ENCODE data around the gene MROH7. TPM values are rescaled to one million over a fixed set of nuclear protein-coding genes. Genes with fewer than 3 reads are reported as not detected.

MROH7 gene
- total and polyA plus RNA-seq, 2 of the 13 experiments (the other 11 are each of a cell fraction or from before 2014, with no cell fraction given), result 0.09 TPM

DNA sequence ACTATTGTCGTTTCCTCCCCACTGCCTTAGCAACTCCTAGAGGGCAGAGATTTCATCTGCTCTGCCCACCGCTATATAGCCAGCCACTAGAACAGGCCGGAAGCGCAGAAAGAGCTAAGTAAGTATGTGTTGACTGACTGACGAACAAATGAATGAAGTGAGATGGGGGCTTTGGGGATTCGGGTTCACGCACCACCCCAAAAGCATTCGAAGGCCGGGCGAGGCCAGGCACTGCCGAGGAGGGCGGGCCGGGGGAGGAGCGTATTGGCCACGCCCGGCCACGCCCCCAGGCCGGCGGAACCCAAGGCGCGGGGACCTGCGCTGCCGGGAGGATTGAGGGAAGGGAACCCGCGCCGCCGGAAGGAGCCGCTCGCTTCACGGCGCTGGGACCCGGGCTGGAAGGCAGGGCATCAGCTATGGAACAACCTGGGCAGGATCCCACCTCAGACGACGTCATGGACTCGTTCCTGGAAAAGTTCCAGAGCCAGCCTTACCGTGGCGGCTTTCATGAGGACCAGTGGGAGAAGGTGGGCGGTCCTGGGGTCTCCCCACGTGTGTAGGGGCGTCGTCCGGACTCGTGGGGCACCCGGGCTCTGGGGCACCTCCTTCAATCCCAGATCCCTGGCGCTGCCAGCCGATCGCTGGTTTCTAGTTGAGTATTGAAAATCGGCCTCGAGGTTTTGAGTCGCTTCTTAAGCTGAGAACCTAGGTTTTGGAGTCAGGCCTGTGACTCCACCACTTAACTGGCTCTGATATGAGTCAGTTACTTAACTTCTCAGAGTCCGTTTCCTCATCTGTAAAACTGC is 74.1 kb downstream of the MROH7 start, which contains the start of gene TTC4 (continued):
- TF ChIP-seq, protein P1, sequence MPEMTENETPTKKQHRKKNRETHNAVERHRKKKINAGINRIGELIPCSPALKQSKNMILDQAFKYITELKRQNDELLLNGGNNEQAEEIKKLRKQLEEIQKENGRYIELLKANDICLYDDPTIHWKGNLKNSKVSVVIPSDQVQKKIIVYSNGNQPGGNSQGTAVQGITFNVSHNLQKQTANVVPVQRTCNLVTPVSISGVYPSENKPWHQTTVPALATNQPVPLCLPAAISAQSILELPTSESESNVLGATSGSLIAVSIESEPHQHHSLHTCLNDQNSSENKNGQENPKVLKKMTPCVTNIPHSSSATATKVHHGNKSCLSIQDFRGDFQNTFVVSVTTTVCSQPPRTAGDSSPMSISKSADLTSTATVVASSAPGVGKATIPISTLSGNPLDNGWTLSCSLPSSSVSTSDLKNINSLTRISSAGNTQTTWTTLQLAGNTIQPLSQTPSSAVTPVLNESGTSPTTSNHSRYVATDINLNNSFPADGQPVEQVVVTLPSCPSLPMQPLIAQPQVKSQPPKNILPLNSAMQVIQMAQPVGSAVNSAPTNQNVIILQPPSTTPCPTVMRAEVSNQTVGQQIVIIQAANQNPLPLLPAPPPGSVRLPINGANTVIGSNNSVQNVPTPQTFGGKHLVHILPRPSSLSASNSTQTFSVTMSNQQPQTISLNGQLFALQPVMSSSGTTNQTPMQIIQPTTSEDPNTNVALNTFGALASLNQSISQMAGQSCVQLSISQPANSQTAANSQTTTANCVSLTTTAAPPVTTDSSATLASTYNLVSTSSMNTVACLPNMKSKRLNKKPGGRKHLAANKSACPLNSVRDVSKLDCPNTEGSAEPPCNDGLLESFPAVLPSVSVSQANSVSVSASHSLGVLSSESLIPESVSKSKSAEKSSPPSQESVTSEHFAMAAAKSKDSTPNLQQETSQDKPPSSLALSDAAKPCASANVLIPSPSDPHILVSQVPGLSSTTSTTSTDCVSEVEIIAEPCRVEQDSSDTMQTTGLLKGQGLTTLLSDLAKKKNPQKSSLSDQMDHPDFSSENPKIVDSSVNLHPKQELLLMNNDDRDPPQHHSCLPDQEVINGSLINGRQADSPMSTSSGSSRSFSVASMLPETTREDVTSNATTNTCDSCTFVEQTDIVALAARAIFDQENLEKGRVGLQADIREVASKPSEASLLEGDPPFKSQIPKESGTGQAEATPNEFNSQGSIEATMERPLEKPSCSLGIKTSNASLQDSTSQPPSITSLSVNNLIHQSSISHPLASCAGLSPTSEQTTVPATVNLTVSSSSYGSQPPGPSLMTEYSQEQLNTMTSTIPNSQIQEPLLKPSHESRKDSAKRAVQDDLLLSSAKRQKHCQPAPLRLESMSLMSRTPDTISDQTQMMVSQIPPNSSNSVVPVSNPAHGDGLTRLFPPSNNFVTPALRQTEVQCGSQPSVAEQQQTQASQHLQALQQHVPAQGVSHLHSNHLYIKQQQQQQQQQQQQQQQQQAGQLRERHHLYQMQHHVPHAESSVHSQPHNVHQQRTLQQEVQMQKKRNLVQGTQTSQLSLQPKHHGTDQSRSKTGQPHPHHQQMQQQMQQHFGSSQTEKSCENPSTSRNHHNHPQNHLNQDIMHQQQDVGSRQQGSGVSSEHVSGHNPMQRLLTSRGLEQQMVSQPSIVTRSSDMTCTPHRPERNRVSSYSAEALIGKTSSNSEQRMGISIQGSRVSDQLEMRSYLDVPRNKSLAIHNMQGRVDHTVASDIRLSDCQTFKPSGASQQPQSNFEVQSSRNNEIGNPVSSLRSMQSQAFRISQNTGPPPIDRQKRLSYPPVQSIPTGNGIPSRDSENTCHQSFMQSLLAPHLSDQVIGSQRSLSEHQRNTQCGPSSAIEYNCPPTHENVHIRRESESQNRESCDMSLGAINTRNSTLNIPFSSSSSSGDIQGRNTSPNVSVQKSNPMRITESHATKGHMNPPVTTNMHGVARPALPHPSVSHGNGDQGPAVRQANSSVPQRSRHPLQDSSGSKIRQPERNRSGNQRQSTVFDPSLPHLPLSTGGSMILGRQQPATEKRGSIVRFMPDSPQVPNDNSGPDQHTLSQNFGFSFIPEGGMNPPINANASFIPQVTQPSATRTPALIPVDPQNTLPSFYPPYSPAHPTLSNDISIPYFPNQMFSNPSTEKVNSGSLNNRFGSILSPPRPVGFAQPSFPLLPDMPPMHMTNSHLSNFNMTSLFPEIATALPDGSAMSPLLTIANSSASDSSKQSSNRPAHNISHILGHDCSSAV (CRISPR knock-in tag; IDR thresholded peaks at IDR 0.05; ENCODE audit: borderline replicate concordance), result no peak
- TF ChIP-seq YEATS4 (CRISPR knock-in tag; IDR thresholded peaks at IDR 0.05; ENCODE audit: borderline replicate concordance), result peak; percentile 87
- TF ChIP-seq ZBTB38 (CRISPR knock-in tag; IDR thresholded peaks at IDR 0.05), result 0 out of 2 replicates have a peak, but pooled peaks have one; percentile 33
- TF ChIP-seq YEATS2 (CRISPR knock-in tag; IDR thresholded peaks at IDR 0.05; ENCODE audit: borderline replicate concordance), result peak; percentile 97
- TF ChIP-seq ETV5 (CRISPR knock-in tag; IDR thresholded peaks at IDR 0.05; ENCODE audit: borderline replicate concordance), result peak; percentile 67
- peak; percentile 92 for TF ChIP-seq TARDBP (CRISPR knock-in tag; IDR thresholded peaks at IDR 0.05)
- TF ChIP-seq, protein P2, sequence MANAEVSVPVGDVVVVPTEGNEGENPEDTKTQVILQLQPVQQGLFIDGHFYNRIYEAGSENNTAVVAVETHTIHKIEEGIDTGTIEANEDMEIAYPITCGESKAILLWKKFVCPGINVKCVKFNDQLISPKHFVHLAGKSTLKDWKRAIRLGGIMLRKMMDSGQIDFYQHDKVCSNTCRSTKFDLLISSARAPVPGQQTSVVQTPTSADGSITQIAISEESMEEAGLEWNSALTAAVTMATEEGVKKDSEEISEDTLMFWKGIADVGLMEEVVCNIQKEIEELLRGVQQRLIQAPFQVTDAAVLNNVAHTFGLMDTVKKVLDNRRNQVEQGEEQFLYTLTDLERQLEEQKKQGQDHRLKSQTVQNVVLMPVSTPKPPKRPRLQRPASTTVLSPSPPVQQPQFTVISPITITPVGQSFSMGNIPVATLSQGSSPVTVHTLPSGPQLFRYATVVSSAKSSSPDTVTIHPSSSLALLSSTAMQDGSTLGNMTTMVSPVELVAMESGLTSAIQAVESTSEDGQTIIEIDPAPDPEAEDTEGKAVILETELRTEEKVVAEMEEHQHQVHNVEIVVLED (CRISPR knock-in tag; IDR thresholded peaks at IDR 0.05; ENCODE audit: borderline replicate concordance), result peak; percentile 90
- TF ChIP-seq PITX1 (CRISPR knock-in tag; IDR thresholded peaks at IDR 0.05), result peak; percentile 69; the same call in 1 of the 2 replicates
- peak; percentile 56; the same call in 1 of the 2 replicates for TF ChIP-seq ZNF598 (CRISPR knock-in tag; IDR thresholded peaks at IDR 0.05; ENCODE audit: borderline replicate concordance)
- TF ChIP-seq TCF7L2 (IDR thresholded peaks at IDR 0.05; ENCODE audit: low read depth, low read length), result no peak
- no peak for TF ChIP-seq ZFP62 (CRISPR knock-in tag; IDR thresholded peaks at IDR 0.05)
- TF ChIP-seq, protein P3, sequence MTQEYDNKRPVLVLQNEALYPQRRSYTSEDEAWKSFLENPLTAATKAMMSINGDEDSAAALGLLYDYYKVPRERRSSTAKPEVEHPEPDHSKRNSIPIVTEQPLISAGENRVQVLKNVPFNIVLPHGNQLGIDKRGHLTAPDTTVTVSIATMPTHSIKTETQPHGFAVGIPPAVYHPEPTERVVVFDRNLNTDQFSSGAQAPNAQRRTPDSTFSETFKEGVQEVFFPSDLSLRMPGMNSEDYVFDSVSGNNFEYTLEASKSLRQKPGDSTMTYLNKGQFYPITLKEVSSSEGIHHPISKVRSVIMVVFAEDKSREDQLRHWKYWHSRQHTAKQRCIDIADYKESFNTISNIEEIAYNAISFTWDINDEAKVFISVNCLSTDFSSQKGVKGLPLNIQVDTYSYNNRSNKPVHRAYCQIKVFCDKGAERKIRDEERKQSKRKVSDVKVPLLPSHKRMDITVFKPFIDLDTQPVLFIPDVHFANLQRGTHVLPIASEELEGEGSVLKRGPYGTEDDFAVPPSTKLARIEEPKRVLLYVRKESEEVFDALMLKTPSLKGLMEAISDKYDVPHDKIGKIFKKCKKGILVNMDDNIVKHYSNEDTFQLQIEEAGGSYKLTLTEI (CRISPR knock-in tag; conservative IDR thresholded peaks at IDR 0.05), result no peak
- TF ChIP-seq MTA1 (CRISPR knock-in tag; IDR thresholded peaks at IDR 0.05; ENCODE audit: borderline replicate concordance), result peak; percentile 74; the same call in 1 of the 2 replicates
- TF ChIP-seq, protein P4, sequence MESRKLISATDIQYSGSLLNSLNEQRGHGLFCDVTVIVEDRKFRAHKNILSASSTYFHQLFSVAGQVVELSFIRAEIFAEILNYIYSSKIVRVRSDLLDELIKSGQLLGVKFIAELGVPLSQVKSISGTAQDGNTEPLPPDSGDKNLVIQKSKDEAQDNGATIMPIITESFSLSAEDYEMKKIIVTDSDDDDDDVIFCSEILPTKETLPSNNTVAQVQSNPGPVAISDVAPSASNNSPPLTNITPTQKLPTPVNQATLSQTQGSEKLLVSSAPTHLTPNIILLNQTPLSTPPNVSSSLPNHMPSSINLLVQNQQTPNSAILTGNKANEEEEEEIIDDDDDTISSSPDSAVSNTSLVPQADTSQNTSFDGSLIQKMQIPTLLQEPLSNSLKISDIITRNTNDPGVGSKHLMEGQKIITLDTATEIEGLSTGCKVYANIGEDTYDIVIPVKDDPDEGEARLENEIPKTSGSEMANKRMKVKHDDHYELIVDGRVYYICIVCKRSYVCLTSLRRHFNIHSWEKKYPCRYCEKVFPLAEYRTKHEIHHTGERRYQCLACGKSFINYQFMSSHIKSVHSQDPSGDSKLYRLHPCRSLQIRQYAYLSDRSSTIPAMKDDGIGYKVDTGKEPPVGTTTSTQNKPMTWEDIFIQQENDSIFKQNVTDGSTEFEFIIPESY (CRISPR knock-in tag; IDR thresholded peaks at IDR 0.05), result no peak
- peak; percentile 68 for TF ChIP-seq ZSCAN9 (CRISPR knock-in tag; IDR thresholded peaks at IDR 0.05; ENCODE audit: borderline replicate concordance)

Data from HepG2 (cell line).